Epithelial cell of proximal tubule (primary cell): ENCODE results near the gene CDH20. TPM values are rescaled to one million over a fixed set of nuclear protein-coding genes. Genes with fewer than 3 reads are reported as not detected.

Experiments
- DNase-seq: peaks from one replicate; pipeline ENCODE4 v3.0.0-alpha.2; 2011; ENCODE audit warnings: low read depth
- H3K4me3 ChIP-seq: 2 replicates; pipeline ENCODE4 v1.5.1; 2011; ENCODE audit warnings: low read depth, mild to moderate bottlenecking, low read length
- total RNA-seq: library from RNA; depleted of rRNA; stranded (reverse); fragments of >200 nt; gene quantifications from 2 replicates; pipeline ENCODE4 v1.2.3, GENCODE V29; 2015
- TF ChIP-seq, protein P1 (sequence below): conservative IDR thresholded peaks from 2 replicates; pipeline ENCODE4 v1.5.1; 2012; ENCODE audit warnings: low read depth, mild to moderate bottlenecking, low read length

Gene CDH20
- total RNA-seq, 1 donor from 2014 or later = not detected

DNA sequence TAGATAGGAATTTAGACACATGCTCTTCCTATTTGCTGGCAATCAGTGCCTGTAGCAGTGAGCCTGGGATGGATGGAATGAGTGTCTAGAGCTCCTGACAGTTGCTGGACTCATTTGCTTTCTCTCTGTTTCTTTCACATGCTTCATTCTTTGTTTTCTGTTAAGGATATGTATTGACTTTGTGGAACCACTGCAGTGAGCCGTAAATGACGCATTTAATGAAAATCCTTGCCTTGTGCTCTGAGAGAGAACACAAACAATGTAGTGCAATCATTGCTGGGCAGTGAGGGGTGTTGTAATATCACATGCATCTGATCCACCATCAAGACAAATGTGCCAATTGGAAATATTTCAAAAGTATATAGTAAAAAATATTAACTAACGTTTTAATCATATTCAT lies 25.2 kb upstream of the CDH20 start:
- TF ChIP-seq, protein P1, sequence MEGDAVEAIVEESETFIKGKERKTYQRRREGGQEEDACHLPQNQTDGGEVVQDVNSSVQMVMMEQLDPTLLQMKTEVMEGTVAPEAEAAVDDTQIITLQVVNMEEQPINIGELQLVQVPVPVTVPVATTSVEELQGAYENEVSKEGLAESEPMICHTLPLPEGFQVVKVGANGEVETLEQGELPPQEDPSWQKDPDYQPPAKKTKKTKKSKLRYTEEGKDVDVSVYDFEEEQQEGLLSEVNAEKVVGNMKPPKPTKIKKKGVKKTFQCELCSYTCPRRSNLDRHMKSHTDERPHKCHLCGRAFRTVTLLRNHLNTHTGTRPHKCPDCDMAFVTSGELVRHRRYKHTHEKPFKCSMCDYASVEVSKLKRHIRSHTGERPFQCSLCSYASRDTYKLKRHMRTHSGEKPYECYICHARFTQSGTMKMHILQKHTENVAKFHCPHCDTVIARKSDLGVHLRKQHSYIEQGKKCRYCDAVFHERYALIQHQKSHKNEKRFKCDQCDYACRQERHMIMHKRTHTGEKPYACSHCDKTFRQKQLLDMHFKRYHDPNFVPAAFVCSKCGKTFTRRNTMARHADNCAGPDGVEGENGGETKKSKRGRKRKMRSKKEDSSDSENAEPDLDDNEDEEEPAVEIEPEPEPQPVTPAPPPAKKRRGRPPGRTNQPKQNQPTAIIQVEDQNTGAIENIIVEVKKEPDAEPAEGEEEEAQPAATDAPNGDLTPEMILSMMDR = no peak
- no peak overlapping the region for H3K4me3 ChIP-seq
- no peak for DNase-seq

DNA sequence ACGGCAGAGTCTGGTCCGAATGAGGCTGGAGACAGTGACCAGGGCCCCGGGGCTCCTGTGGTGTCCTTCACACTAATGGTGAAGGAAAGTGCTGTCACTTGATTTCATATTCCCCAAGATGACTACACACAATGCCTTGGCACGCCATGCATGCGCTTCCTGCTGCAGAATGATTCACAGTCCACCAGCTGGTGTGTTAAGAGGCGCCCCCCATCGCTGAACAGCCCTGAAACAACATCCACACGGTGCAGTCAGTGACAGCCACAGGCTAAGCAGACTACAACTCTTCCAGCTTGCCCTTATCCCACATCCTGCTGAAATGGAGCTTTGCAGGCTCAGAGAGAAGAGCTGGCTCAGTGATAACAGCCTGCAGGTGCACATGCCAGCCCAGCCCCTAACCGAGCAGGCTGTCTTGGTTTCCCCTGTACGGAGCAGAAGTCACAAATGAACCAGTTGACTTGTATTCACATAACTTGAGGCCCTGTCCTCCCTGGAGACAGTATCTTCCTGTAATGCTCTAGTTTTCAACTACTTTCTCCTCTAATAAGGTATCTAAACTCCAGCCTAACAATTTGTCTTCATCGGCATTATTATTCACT lies 24.3 kb upstream of the CDH20 start:
- TF ChIP-seq, protein P1 = no peak
- no peak overlapping the region for H3K4me3 ChIP-seq
- no peak for DNase-seq

DNA sequence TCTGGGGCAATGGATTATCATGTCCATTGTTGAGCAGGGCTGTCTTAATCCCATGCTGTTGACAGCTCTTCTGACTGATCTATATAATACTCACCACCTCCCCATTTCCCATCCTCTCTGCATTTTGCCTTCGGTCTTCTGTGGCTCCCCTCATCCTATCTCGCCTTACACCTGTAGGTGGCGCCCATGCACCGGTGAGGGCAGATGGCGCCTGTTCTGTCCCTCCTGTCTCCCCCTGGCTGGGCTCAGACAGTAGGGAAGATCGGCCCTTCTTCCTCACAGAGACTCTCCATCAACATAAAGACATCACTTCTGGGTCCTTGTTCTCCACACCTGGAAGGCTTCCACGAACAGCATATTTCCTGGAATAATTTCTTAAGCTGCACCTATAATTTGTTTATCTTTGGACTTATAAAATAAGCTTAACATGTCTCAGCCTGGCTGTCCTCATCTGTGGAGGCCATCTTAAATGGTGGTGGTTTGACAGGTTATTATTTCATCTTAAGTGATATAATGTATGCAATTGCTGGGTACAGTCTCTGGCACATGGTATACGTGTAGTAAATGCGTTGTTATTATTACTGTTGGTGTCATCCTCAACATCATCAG lies 10.9 kb upstream of the CDH20 start:
- H3K4me3 ChIP-seq = no peak overlapping the region
- no peak for DNase-seq
- TF ChIP-seq, protein P1 = peak; percentile 91

DNA sequence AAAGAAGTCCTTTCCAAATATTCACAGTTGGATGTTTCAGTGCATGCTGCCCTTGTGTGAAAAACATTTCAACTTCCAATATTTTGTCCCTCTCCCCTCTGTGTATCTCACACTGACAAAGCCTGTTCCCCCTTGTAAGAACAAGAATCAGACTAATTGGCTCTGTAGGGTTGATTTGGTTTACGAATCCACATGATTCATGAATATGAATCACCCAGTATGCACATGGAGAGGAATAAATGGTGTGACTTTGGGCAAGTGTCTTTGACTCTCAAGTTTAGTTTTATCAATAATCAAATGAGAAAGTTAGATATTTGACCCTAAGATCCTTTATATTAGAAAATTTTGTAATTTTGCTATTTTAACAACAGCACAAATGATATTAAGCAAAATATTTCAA lies 9.3 kb upstream of the CDH20 start:
- no peak overlapping the region for H3K4me3 ChIP-seq
- TF ChIP-seq, protein P1 = no peak
- no peak for DNase-seq

DNA sequence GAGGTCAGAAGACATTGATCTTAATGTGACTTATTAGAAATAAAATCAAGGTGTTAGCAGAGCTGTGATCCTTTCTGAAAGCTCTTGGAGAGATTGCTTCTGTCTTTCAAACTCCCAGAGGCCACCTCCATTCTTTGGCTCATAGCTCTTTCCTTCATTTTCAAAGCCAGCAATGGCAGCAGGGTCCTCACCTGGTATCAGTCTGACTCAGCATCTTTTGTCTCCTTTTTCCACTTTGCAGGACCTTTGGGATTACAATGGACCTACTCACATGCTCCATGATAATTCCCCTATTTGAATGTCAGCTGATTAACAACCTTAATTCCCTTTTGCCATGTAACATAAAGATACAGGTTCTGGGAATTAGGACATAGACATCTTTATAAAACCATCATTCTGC lies 6.8 kb upstream of the CDH20 start:
- TF ChIP-seq, protein P1 = no peak

DNA sequence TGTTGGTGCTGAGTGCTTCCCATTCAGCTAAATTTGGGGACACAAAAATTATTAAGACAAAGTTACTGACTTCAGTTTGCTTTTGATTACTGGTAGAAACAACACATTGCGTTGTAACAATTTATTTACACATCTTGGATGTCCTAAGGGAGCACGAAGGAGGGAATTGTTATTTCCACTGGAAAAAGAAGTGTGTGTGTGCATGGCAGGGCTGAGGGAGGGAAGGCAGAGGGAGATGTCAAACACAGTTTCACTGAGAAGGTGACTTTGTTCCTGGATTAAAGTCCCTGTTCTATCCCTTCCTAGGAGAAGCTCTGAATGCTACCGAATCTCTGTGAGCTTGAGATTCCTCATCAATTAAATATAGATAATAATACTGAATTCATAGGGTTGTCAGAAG lies 3.8 kb upstream of the CDH20 start:
- DNase-seq = no peak
- H3K4me3 ChIP-seq = no peak overlapping the region
- TF ChIP-seq, protein P1 = no peak

More for the DNA sequence above, 6.8 kb upstream of the CDH20 start:
- H3K4me3 ChIP-seq = no peak overlapping the region
- no peak for DNase-seq

DNA sequence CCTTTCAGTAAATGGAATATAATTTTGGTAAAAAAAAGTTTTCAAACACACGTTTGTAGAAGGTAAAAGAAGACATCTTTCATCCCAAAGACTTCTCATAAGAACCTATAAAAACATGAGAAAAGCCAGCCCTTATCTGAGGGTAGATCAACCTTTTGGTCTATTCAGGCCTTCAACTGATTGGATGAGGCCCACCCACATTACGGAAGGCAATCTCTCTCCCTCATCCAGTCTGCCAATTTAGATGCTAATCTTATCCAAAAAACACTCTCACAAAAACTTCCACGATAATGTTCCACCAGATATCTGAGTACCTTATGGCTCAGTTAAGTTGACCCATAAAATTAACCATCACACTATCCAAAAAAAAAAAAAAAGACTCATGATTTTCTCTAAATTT lies 2.2 kb upstream of the CDH20 start:
- TF ChIP-seq, protein P1 = no peak
- no peak for DNase-seq
- H3K4me3 ChIP-seq = no peak overlapping the region
